Activated T-helper 1 cell treated with Interleukin-2 at 50 U/mL for 16 hours (primary cell): ENCODE results near the gene HEATR9.

Experiments used
- DNase-seq: peaks from one replicate; pipeline ENCODE4 v3.0.0-alpha.2; 2020; ENCODE audit warnings: low read depth

Gene HEATR9

DNA sequence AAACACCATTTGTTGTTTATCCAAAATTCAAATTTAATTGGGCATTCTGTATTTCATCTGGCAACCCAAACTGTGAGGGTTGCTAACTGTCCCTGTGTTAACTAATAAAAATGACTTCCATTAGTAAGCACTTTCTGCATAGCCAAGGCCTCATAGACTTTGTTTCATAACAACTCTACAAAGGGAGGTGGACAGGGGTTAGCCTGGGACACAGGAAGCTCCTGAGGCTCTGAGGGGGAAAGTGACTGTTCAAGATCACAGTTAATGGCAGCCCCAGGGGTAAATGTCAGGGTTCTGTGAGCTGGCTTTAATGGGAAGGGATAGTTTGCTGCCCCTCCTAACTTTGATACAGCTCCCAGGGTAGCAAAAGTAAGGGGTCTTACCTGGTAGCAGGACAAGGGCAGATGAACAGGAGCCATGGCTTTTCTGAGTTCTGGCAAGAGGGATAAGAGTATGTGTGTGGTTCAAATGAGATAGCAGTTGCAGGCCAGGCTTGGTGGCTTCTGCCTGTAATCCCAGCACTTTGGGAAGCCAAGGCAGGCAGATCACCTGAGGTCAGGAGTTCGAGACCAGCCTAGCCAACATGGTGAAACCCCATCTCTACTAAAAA is 2.2 kb downstream of the HEATR9 start:
- DNase-seq, result no peak

DNA sequence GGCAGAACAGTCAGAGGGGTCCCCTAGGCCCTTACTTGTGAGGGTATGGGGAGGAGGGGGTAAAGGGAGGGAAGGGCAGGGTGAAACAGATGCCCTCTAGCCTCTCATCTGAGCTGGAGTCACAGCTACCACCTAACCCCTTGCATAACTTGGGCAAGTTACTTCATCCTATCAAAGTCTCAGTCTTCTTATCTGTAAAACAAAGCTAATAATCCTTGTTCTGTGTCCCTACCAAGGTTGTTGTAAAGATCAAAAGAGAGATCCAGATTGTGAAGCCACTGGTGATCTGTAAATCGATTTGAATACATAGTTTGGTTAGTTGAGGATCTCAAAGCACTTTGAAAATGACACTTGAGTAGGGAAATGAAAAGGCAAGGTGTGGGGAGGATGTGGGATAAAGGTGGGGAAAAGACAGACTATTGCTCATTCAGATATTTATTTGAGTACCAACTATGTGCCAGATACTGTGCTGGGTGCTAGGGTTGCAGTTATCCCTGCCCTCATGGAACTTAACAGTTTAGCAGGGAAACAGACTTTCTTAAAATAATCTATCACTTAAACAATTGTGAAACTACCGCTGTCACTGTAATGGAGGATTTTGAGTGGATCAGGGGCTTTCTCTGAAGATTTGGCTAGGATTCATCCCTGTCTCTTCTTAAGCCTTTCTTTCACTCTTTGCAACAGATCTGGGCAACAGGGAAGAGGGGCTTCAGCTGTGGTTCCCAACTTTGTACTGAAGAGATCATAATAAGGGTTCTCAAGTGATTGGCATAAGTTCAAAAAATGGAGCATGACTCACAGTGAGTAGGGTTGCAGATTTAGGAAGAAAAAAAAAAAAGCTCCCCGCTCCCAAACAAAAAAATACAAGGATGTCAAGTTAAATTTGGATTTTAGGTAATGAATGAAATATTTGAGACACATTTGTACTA is 3.0 kb downstream of the HEATR9 start:
- DNase-seq, result no peak

GRCh38 chr17:35864853-35865252 is 3.8 kb downstream of the HEATR9 start:
- no peak for DNase-seq

DNA sequence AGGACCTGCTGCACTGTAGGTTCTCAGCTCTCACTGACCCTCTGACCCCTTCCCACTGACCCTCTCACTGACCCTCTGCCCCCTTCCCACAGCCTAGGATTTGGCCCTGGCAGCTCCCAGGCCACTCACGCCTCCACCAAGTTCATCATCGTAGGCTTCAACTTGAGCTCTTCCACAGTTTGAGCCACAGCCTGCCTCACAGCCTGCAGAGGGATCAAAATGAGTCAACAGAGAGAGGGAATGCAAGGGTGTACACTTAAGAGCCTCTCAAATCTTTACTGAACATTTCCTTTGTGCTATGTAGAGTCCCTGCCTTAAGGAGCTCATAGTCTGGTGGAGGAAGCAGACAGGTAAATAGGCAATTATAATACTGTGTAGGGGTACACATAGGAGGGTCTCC is 12.1 kb downstream of the HEATR9 start:
- DNase-seq, result no peak

GRCh38 chr17:35855965-35856364 is 12.7 kb downstream of the HEATR9 start:
- DNase-seq, result no peak

- peak; percentile 11 for DNase-seq
Measured at GRCh38 chr17:35849469-35850348, 19.0 kb downstream of the HEATR9 start.

GRCh38 chr17:35847633-35848373 is 20.9 kb downstream of the HEATR9 start:
- no peak for DNase-seq

- DNase-seq, result no peak
Measured at GRCh38 chr17:35847006-35847405, 21.7 kb downstream of the HEATR9 start.

- DNase-seq, result no peak
Measured at GRCh38 chr17:35846055-35846809, 22.5 kb downstream of the HEATR9 start.

DNA sequence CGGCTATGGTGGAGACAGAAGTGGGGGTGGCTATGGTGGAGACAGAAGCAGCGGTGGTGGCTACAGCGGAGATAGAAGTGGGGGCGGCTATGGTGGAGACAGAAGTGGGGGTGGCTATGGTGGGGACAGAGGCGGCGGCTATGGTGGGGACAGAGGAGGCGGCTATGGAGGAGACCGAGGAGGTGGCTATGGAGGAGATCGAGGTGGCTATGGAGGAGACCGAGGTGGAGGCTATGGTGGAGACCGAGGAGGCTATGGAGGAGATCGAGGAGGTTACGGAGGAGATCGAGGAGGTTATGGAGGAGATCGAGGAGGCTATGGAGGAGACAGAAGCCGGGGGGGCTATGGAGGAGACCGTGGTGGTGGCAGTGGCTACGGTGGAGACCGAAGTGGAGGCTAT is 24.1 kb downstream of the HEATR9 start:
- DNase-seq, result no peak

GRCh38 chr17:35843698-35844097 is 25.0 kb downstream of the HEATR9 start:
- DNase-seq, result no peak

GRCh38 chr17:35842239-35842638 is 26.5 kb downstream of the HEATR9 start:
- DNase-seq, result no peak

DNA sequence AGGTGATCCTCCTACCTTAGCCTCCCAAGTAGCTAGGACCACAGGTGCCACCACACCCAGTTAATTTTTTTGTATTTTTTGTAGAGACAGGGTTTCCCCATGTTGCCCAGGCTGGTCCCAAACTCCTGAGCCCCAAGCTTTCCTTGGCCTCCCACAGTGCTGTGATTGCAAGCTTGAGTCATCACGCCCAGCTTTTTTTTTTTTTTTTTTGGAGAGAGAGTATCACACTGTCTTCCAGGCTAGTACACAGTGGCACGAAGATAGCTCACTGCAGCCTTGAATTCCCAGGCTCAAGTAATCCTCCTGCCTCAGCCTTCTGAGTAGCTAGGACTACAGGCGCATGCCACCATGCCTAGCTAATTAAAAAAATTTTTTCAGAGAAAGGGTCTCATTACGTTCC is 27.2 kb downstream of the HEATR9 start:
- DNase-seq, result no peak

DNA sequence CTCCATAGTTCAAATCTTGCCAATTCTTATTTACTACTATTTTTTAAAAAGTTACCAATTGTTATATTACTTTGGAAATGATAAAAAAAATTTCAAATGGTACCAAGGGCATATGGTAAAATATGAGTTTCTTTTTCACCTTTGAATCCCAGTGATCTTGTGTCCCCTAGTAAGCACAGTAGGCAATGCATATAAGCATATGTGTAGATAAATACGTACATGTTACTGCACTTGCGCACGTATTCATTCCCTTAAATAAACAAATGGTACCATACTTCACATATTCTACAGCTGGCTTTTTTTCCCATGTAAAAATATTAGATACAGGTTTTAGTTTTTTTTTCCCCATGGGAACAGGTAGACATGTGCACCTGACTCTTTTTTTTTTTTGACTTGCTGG is 27.6 kb downstream of the HEATR9 start:
- DNase-seq, result no peak

DNA sequence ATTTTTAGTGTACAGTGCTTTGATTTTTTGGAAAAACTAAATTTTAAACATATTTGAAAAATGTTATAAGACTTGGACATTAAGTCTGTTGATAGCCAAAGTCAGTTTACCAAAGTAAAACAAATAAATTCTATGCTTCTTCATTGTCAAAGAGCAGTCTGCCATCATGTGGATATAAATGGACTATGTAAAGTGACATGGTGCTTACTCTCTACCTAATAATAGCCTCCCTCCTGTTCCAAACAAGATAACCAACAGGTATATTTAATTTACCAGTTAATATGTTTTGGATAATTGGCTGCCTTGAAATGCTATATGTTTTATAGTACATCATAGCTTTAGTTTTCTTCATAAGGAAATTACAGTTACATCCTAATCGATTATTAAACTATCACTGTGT is 43.5 kb downstream of the HEATR9 start:
- no peak for DNase-seq

DNA sequence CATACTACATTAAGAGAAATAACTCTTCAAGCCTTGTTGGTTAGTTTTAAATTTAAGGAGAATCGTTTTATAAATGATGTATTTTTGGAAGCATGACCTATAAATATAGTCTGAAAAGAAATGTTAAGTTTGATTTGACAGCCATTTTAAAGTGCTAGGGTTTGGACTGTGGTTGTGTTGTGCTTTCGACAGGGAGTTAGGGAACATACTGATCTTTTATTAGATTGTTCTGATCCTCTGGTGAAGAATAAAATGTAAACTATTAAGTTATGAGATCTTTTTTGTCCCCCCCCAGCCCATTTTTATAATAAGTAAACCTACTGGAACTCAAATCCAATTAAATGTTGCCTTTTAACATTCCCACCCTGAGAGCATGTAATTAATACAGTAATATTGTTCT is 47.4 kb downstream of the HEATR9 start:
- DNase-seq, result no peak

DNA sequence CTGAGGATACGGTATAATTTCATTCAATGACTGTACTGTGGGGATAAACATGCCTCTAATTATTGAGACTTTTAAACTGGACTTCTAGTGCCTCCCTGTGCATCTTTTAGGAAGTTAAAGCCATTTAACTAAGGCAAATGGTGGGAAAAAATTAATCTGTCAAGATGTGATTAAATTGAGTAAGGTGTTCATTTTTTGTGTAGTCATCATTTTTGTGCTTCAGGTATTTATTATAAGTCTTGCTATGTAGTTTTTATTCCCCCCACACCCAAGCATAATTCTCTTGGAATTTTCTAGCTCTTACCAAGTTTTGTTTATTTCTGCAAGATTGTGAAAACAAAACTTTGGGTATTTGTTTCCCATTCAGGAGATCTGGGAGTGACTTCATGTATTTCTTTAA is 49.2 kb downstream of the HEATR9 start:
- no peak for DNase-seq

GRCh38 chr17:35817196-35817595 is 51.5 kb downstream of the HEATR9 start:
- DNase-seq, result no peak

- DNase-seq, result no peak
Measured at GRCh38 chr17:35816723-35817122, 52.0 kb downstream of the HEATR9 start.

GRCh38 chr17:35812456-35812855 is 56.2 kb downstream of the HEATR9 start:
- no peak for DNase-seq

- DNase-seq, result no peak
Measured at GRCh38 chr17:35811759-35812158, 56.9 kb downstream of the HEATR9 start.
